Left forelimb (tissue), 1 donor: Measurements from ENCODE around the gene IFNGR1.

ENCODE experiments used
- DNase-seq: peaks from one replicate; pipeline ENCODE4 v3.0.0-alpha.2; 2018; ENCODE audit warnings: low spot score

IFNGR1 gene

GRCh38 chr6:137175868-137176245 lies 43.3 kb downstream of the IFNGR1 start:
- DNase-seq = no peak

GRCh38 chr6:137175157-137175867 lies 43.9 kb downstream of the IFNGR1 start:
- no peak for DNase-seq

GRCh38 chr6:137173501-137173900 lies 45.7 kb downstream of the IFNGR1 start, which contains the start of gene IL22RA2:
Gene IL22RA2 (minus strand): TSS chr6:137173644. CDS start chr6:137161749, 11,895 bp downstream.
- no peak for DNase-seq

- no peak for DNase-seq
Measured at GRCh38 chr6:137172734-137173431, 46.3 kb downstream of the IFNGR1 start.

GRCh38 chr6:137171824-137172733 lies 47.1 kb downstream of the IFNGR1 start:
- DNase-seq = no peak

GRCh38 chr6:137171053-137171374 lies 48.2 kb downstream of the IFNGR1 start:
- DNase-seq = no peak

GRCh38 chr6:137170266-137171052 lies 48.7 kb downstream of the IFNGR1 start:
- DNase-seq = no peak

- DNase-seq = no peak
Measured at GRCh38 chr6:137167702-137168377, 51.3 kb downstream of the IFNGR1 start.

- DNase-seq = no peak
Measured at GRCh38 chr6:137166247-137167098, 52.7 kb downstream of the IFNGR1 start.

GRCh38 chr6:137165375-137166246 lies 53.6 kb downstream of the IFNGR1 start:
- no peak for DNase-seq

- no peak for DNase-seq
Measured at GRCh38 chr6:137163732-137164318, 55.4 kb downstream of the IFNGR1 start.

- no peak for DNase-seq
Measured at GRCh38 chr6:137162692-137163306, 56.4 kb downstream of the IFNGR1 start.

GRCh38 chr6:137161949-137162348 lies 57.2 kb downstream of the IFNGR1 start:
- DNase-seq = no peak

- no peak for DNase-seq
Measured at GRCh38 chr6:137160763-137161162, 58.4 kb downstream of the IFNGR1 start.

- DNase-seq = no peak
Measured at GRCh38 chr6:137159912-137160311, 59.3 kb downstream of the IFNGR1 start.

GRCh38 chr6:137157601-137158000 lies 61.6 kb downstream of the IFNGR1 start:
- DNase-seq = no peak

- no peak for DNase-seq
Measured at GRCh38 chr6:137156650-137157049, 62.5 kb downstream of the IFNGR1 start.

GRCh38 chr6:137155830-137156229 lies 63.4 kb downstream of the IFNGR1 start:
- DNase-seq = no peak
